HG02885 (cell line): Measurements from ENCODE around the gene BCAS1.

ENCODE experiments used
- ATAC-seq: cut with Tn5 transposase; IDR thresholded peaks from one replicate; pipeline ENCODE4 v1.9.1; 2021; ENCODE audit warnings: mild to moderate bottlenecking; ENCODE audit not compliant: unreplicated experiment, poor library complexity

The BCAS1 gene

DNA sequence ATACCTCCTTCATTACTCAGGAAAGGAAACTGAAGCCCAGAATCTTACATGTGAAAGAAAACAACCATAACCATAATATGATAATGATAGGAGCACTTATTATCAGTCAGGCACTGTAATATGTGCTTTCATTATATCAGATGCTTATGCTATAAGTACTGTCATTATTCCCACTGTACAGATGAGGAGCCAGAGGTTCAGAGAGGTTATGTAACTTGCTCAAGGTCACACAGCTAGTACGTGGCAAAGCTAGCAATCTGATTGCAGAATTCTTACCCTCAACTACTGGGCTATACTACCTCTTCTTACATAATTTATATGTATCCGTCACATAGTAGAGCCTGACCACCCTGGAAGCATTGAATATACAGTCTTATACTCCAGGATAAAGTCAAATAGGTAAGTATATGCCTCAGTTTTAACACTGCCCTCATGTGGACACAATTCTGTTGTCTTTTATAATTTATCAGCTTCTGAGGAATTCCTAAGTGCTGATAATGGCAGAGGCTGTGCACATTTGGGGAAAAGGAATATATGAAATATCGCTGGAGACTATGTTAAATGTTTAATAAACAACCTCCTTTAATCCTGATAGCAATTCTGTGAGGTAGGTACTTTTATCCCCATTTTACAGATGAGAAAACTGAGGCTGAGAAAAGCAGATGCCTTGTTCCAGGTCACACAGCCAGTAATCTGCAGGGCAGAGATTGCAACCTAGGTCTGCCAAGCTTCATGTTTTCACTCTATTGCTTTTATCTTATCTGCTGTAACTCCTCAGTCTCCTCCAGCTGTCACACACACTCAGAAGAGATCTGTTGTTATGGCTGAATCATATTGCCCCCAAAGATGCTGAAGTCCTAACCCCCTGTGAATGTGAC is 13.4 kb downstream of the BCAS1 start:
- no peak for ATAC-seq

DNA sequence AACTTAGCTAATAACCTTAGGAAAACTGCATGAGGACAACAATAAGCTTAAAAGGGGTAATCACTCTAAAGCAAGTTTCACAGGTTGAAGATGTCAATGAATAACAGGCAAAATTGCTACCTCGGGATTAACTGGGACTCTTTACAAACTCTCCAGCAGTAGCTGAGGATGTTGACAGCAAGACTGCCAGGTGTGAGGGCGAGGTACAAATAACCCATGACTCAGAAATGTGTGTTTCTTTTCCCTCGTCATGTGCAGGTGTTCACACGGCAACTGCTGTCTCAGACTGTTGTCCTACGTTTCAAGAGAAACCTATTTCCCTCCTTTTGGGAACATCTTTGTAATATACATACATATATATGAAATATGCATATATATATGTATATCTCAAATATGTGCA is 15.9 kb downstream of the BCAS1 start:
- no peak for ATAC-seq

DNA sequence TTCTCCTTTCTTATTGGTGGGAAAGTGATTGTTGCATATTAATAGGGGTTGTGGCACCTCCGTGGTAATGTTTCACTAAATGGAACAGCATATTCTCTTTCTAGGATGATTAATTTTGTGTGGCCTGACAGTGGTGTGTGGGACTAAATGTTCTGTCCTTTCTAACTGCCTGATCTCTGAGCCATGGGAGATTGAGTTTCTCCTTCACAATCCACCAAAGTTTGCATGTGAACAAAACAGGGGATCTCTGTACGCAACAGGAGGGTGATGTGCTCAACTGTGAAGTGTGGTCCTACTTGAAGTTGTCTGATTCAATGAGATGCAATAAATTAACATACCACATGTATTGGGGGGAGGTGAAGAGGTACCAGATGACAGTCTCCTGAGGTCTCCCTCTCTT is 19.3 kb downstream of the BCAS1 start:
- no peak for ATAC-seq

- ATAC-seq: no peak
Observed at GRCh38 chr20:54048891-54049545, 21.4 kb downstream of the BCAS1 start.

- no peak for ATAC-seq
Observed at GRCh38 chr20:54048481-54048880, 21.9 kb downstream of the BCAS1 start.

DNA sequence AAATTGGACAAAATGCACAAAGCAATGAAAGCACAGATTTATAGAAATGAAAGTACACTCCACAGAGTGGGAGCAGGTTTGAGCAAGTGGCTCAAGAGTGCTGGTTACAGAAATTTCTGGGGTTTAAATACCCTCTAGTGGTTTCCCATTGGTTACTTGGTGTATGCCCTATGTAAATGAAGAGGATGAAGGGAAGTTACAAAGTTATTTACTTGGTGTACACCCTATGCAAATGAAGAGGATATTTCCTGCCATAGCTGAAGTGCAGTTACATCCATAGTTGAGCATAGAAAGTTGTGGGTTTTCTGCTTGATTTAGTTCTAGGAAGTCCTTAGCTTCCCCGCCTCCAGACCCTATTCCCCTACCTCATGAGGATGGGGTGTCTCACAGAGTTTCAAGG is 22.7 kb downstream of the BCAS1 start:
- no peak for ATAC-seq

DNA sequence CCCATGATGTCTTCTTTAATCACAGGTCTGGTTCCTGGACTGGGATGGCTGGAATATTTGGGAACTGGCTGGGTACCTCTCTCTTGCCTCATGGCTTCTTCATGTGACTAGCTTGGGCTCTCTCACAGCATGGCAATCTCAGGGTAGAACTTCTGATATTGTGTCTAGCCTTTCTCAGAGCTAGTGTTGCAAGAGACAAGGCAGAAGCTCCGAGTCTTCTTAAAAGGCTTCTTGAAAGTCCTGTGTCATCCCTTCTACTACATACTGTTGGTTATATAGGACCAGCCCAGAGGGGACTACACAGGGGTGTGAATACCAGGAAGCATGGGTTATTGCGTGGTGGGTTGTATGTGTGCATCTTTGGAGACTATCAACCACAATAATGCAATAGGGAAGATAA is 23.3 kb downstream of the BCAS1 start:
- no peak for ATAC-seq

- ATAC-seq: peak; percentile 78
Observed at GRCh38 chr20:54044156-54044555, 26.2 kb downstream of the BCAS1 start.

- no peak for ATAC-seq
Observed at GRCh38 chr20:54043076-54043967, 27.1 kb downstream of the BCAS1 start.

GRCh38 chr20:54042021-54042420 is 28.4 kb downstream of the BCAS1 start:
- ATAC-seq: no peak

DNA sequence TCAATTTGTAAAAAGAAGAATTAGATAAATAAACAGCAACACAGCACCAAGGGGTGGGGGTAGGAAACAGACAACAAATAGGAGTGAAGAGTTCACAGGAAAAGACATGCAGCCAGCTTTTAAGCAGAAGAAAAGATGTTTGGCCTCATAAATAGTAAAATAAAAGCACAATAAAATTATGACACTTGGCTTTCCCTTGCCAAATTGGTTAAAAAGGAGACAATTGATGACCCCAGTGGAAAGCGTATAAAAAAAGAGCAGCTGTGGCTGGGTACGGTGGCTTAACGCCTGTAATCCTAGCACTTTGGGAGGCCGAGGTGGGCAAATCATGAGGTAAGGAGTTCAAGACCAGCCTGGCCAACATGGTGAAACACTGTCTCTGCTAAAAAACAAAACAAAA is 29.1 kb downstream of the BCAS1 start:
- ATAC-seq: no peak

GRCh38 chr20:54040531-54040930 is 29.9 kb downstream of the BCAS1 start:
- no peak for ATAC-seq

DNA sequence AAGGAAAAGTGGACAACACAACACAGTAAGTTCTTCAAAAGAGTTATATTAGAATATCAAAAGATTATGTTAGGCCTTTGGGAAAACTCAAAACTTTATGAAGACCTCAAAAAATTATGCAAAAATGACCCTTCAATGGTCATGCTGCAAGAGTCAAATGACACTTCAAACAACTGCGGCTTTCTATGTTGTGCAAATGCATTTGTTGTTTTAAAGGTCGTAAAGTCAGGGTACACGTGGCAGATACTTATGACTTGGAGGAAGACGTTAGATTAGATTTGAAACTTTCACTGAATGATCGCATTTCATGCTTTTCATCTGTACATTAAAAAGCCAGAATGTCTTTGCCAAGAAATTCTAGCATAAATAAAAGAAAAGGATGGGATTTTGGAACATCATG is 31.4 kb downstream of the BCAS1 start:
- no peak for ATAC-seq

DNA sequence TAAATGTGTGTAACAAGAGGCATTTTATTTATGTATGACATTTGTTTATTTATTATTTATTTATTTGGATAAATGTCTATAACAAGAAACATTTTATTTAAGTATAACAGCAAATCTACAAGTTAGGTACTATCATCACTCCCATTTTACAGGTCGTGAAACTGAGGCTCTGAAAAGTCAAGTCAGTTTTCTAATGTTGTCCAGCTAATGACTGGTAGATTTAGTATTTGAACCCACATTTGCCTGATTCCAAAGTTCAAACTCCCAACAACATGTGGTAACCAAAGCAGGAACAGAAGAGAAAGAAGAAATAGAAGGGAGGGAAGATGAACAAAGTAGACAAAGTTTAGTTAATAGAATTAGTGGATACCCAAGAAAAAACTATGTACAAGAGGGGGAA is 32.9 kb downstream of the BCAS1 start:
- no peak for ATAC-seq

GRCh38 chr20:54029643-54030042 is 40.8 kb downstream of the BCAS1 start:
- no peak for ATAC-seq

GRCh38 chr20:54029176-54029575 is 41.2 kb downstream of the BCAS1 start:
- ATAC-seq: no peak

GRCh38 chr20:54028276-54029011 is 42.0 kb downstream of the BCAS1 start:
- ATAC-seq: no peak

GRCh38 chr20:54027704-54028103 is 42.7 kb downstream of the BCAS1 start:
- no peak for ATAC-seq

DNA sequence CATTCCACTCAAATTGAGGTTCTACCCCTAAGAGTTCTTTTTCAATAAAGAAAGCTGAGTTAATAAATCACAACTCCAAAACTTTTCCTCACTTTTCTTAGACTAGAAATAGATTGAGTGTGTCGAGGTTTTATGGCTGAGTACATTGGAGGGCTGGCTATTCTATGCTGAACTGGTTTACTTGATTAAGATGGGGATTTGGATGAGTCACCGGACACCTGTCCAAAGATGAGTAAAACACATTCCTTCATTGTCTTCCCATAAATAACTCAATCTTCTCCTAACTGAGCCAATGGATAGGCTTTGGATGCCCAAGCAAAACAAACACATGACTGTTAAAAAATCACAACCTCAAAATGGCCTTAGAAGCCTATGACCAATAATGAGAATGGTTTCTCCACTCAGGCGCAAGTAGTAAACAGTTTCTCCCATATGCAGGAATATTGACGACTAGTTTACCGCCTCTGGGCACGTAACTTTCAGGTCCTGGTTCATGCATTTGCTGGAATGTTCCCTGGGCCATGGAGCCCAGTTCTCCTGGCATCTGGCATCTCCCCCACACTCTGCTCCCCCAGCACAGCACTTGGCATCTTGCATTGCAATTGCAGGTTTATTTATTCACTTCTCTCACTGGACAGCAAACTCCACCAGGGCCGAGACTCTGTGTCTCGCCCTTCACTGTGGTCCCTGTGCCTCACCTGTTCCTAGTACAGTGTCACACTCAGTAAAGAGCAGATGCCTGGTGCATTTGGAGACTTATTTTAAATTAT is 43.9 kb downstream of the BCAS1 start:
- no peak for ATAC-seq
